H1 (cell line): ENCODE data around the gene PEX16. TPM values are rescaled to one million over a fixed set of nuclear protein-coding genes. Genes with fewer than 3 reads are reported as not detected.

Experiments used
- CTCF ChIA-PET: fragments of 300-600 bp; sonication (Branson Sonifier 250); formaldehyde crosslinking; loops from one replicate; lab custom pipeline; 2021; ENCODE audit not compliant: partially characterized antibody; lab: Charles Lee
- POLR2A ChIA-PET: fragments of 300-600 bp; sonication (Branson Sonifier 250); formaldehyde crosslinking; loops from one replicate; lab custom pipeline; 2021; ENCODE audit warnings: inconsistent platforms; ENCODE audit not compliant: partially characterized antibody; lab: Charles Lee
- DNase-seq, 2 experiments: peaks; one replicate each; pipeline versions ENCODE4 v3.0.0 to v3.0.0-alpha.2; 2010 to 2022; ENCODE audit warnings: low spot score in 2 of 2, low read depth in 1 of 2, mixed read lengths in 1 of 2
- FAIRE-seq: peaks from 2 replicates; lab custom pipeline; 2011; peaks lifted over from hg19 to GRCh38; lab: Jason Lieb, UNC
- H2AFZ ChIP-seq: 2 replicates; pipeline ENCODE4 v1.8.1; 2012; ENCODE audit warnings: low read length, inconsistent platforms
- H2AK5ac ChIP-seq: 2 replicates; pipeline ENCODE4 v1.6.1; 2013; ENCODE audit warnings: low read depth, low read length
- H2BK120ac ChIP-seq: replicated peaks from 2 replicates; pipeline ENCODE3; 2013; ENCODE audit warnings: low read depth, low read length, inconsistent platforms
- H2BK12ac ChIP-seq: 2 replicates; pipeline ENCODE4 v1.6.1; 2013; ENCODE audit warnings: low read depth, low read length
- H2BK15ac ChIP-seq: 2 replicates; pipeline ENCODE4 v1.6.1; 2013; ENCODE audit warnings: low read length
- H2BK20ac ChIP-seq: 2 replicates; pipeline ENCODE4 v1.6.1; 2013; ENCODE audit warnings: low read length
- H2BK5ac ChIP-seq: 2 replicates; pipeline ENCODE4 v1.6.1; 2013; ENCODE audit warnings: low read depth, low read length
- H3K14ac ChIP-seq: 2 replicates; pipeline ENCODE4 v1.6.1; 2013; ENCODE audit warnings: inconsistent platforms; ENCODE audit not compliant: insufficient read length
- H3K18ac ChIP-seq: 2 replicates; pipeline ENCODE4 v1.6.1; 2013; ENCODE audit warnings: low read length; ENCODE audit errors: extremely low read depth
- H3K23ac ChIP-seq: 2 replicates; pipeline ENCODE4 v1.6.1; 2013; ENCODE audit warnings: inconsistent platforms; ENCODE audit not compliant: insufficient read length
- H3K23me2 ChIP-seq: 2 replicates; pipeline ENCODE4 v1.6.1; 2013; ENCODE audit warnings: low read depth, low read length
- H3K27ac ChIP-seq: 2 replicates; pipeline ENCODE4 v1.6.1; 2011; ENCODE audit warnings: low read depth, low read length, inconsistent platforms
- H3K27me3 ChIP-seq, 4 experiments: replicated peaks in 1 of 4; 1 replicate in 1 of 4; 2 replicates in 3 of 4; pipeline versions ENCODE4 v1.6.1 to v1.8.1; 2011 to 2013; ENCODE audit warnings: low read length in 3 of 4, mild to moderate bottlenecking in 3 of 4, inconsistent platforms in 2 of 4, mixed read lengths in 2 of 4, moderate library complexity in 1 of 4; ENCODE audit not compliant: control insufficient read depth in 3 of 4, insufficient read depth in 3 of 4; ENCODE audit errors: extremely low read depth in 1 of 4
- H3K36me3 ChIP-seq, 4 experiments: 2 replicates each; pipeline versions ENCODE4 v1.6.1 to v1.8.1; 2011 to 2013; ENCODE audit warnings: mild to moderate bottlenecking in 4 of 4, low read length in 3 of 4, moderate library complexity in 2 of 4, control low read depth in 1 of 4, inconsistent platforms in 1 of 4; ENCODE audit not compliant: insufficient read depth in 4 of 4, control insufficient read depth in 2 of 4
- H3K4ac ChIP-seq: replicated peaks from 2 replicates; pipeline ENCODE3; 2013; ENCODE audit warnings: low read length, low read depth, mixed read lengths, inconsistent platforms; ENCODE audit not compliant: insufficient read length
- H3K4me1 ChIP-seq, 4 experiments: replicated peaks in 1 of 4; 1 replicate in 1 of 4; 2 replicates in 3 of 4; pipeline versions ENCODE4 v1.6.1 to v1.8.1; 2011 to 2013; ENCODE audit warnings: low read length in 3 of 4, inconsistent platforms in 2 of 4, mixed read lengths in 1 of 4; ENCODE audit not compliant: insufficient read depth in 4 of 4, control insufficient read depth in 3 of 4
- H3K4me2 ChIP-seq, 2 experiments: 2 replicates each; pipeline versions ENCODE4 v1.6.1 to v1.8.1; 2011 to 2013; ENCODE audit warnings: low read depth in 2 of 2, low read length in 2 of 2, control low read depth in 1 of 2, inconsistent platforms in 1 of 2, mild to moderate bottlenecking in 1 of 2; ENCODE audit not compliant: insufficient read depth in 1 of 2
- H3K4me3 ChIP-seq, 4 experiments: fragments of 200-600, 300-600 bp in 1 of 4; sonication (generic), shearing (Covaris generic), sonication (Bioruptor Twin) in 1 of 4; 2 replicates each; pipeline versions ENCODE4 v1.5.1 to v1.8.1; 2011 to 2016; ENCODE audit warnings: low read length in 4 of 4, low read depth in 3 of 4, control low read depth in 2 of 4, inconsistent platforms in 2 of 4, mild to moderate bottlenecking in 2 of 4, mixed read lengths in 1 of 4, moderate library complexity in 1 of 4; ENCODE audit not compliant: insufficient read depth in 2 of 4; ENCODE audit errors: extremely low read depth in 1 of 4
- H3K56ac ChIP-seq: replicated peaks from 2 replicates; pipeline ENCODE3; 2013; ENCODE audit warnings: low read depth, mild to moderate bottlenecking, mixed read lengths, low read length, inconsistent platforms; ENCODE audit not compliant: insufficient read length
- H3K79me1 ChIP-seq: 2 replicates; pipeline ENCODE4 v1.6.1; 2013; ENCODE audit warnings: low read depth, low read length, control low read depth
- H3K79me2 ChIP-seq, 2 experiments: 2 replicates each; pipeline versions ENCODE4 v1.6.1 to v1.8.1; 2012 to 2013; ENCODE audit warnings: low read length in 2 of 2, mild to moderate bottlenecking in 2 of 2, inconsistent platforms in 1 of 2; ENCODE audit not compliant: insufficient read depth in 2 of 2, control insufficient read depth in 1 of 2
- H3K9ac ChIP-seq, 4 experiments: replicated peaks in 1 of 4; 1 replicate in 1 of 4; 2 replicates in 3 of 4; pipeline versions ENCODE4 v1.6.1 to v1.8.1; 2011 to 2013; ENCODE audit warnings: low read depth in 3 of 4, low read length in 3 of 4, control low read depth in 2 of 4, mild to moderate bottlenecking in 2 of 4, moderate library complexity in 2 of 4, inconsistent platforms in 1 of 4; ENCODE audit errors: extremely low read depth in 1 of 4
- H3K9me3 ChIP-seq, 2 experiments: 2 replicates each; pipeline versions ENCODE4 v1.6.1 to v1.8.1; 2012 to 2013; ENCODE audit warnings: mild to moderate bottlenecking in 2 of 2, moderate library complexity in 2 of 2, control low read depth in 1 of 2, inconsistent platforms in 1 of 2, low read depth in 1 of 2, low read length in 1 of 2, mixed read lengths in 1 of 2; ENCODE audit not compliant: insufficient read depth in 2 of 2
- H4K20me1 ChIP-seq, 2 experiments: replicated peaks in 1 of 2; 2 replicates each; pipeline versions ENCODE3 to v1.8.1; 2011 to 2013; ENCODE audit warnings: inconsistent platforms in 2 of 2, low read length in 2 of 2, mild to moderate bottlenecking in 1 of 2; ENCODE audit not compliant: insufficient read depth in 2 of 2, control insufficient read depth in 1 of 2
- H4K5ac ChIP-seq: 2 replicates; pipeline ENCODE4 v1.6.1; 2013; ENCODE audit warnings: low read length, low read depth, mixed read lengths, inconsistent platforms; ENCODE audit not compliant: insufficient read length
- H4K8ac ChIP-seq: 2 replicates; pipeline ENCODE4 v1.8.0; 2013; ENCODE audit warnings: mild to moderate bottlenecking, moderate library complexity, low read length, inconsistent platforms; ENCODE audit not compliant: insufficient read depth; ENCODE audit errors: extremely low read depth
- H4K91ac ChIP-seq: replicated peaks from 2 replicates; pipeline ENCODE3; 2013; ENCODE audit warnings: low read length, mixed read lengths, inconsistent platforms; ENCODE audit not compliant: insufficient read length
- ATF2 ChIP-seq: IDR thresholded peaks from 2 replicates; pipeline ENCODE4 v1.6.1; 2012; ENCODE audit warnings: low read length, inconsistent platforms
- CTBP2 ChIP-seq: IDR thresholded peaks from 2 replicates; pipeline ENCODE4 v1.7.0; 2011; ENCODE audit warnings: borderline replicate concordance, mild to moderate bottlenecking, moderate library complexity, mixed read lengths, low read length; ENCODE audit not compliant: insufficient read depth, insufficient read length
- EZH2 ChIP-seq: fragments of 200-600 bp; sonication (generic); IDR thresholded peaks from 2 replicates; pipeline ENCODE4 v1.7.1; 2012; ENCODE audit warnings: low read depth, mild to moderate bottlenecking, moderate library complexity, low read length, inconsistent platforms; ENCODE audit not compliant: severe bottlenecking
- GTF2F1 ChIP-seq: IDR thresholded peaks from 2 replicates; pipeline ENCODE4 v1.6.1; 2012; ENCODE audit warnings: low read depth, low read length, improper control_type of control experiment, borderline replicate concordance
- KDM1A ChIP-seq: fragments of 200-600, 300-600 bp; sonication (generic); IDR thresholded peaks from 2 replicates; pipeline ENCODE4 v1.7.1; 2016; ENCODE audit warnings: mild to moderate bottlenecking, low read length, borderline replicate concordance
- NANOG ChIP-seq: IDR thresholded peaks from 2 replicates; pipeline ENCODE4 v1.6.1; 2011; ENCODE audit warnings: low read length, low read depth, mild to moderate bottlenecking, inconsistent platforms; ENCODE audit not compliant: insufficient read depth, poor library complexity, severe bottlenecking
- RBBP5 ChIP-seq: IDR thresholded peaks from 2 replicates; pipeline ENCODE4 v1.7.1; 2012; ENCODE audit warnings: low read depth, mild to moderate bottlenecking, inconsistent platforms, low read length, moderate library complexity, borderline replicate concordance
- RFX5 ChIP-seq: IDR thresholded peaks from 2 replicates; pipeline ENCODE4 v1.6.1; 2011; ENCODE audit warnings: low read depth, low read length, improper control_type of control experiment, borderline replicate concordance
- RXRA ChIP-seq: IDR thresholded peaks from 2 replicates; pipeline ENCODE4 v1.6.1; 2011; ENCODE audit warnings: low read depth, mild to moderate bottlenecking, low read length, moderate library complexity; ENCODE audit not compliant: insufficient read depth
- TAF1 ChIP-seq: IDR thresholded peaks from 2 replicates; pipeline ENCODE4 v1.6.1; 2011; ENCODE audit warnings: mild to moderate bottlenecking, low read depth, low read length
- TBP ChIP-seq: IDR thresholded peaks from 2 replicates; pipeline ENCODE4 v1.6.1; 2011; ENCODE audit warnings: low read depth, low read length, improper control_type of control experiment
- WGBS, 2 experiments: shearing (Covaris generic) in 1 of 2; methylation state at CpG; one replicate each; pipeline versions ENCODE4 v1.1.6 to v1.1.7; 2013 to 2015; ENCODE audit warnings: low lambda C conversion rate in 2 of 2, mixed read lengths in 2 of 2, inconsistent platforms in 1 of 2, low coverage in 1 of 2, missing lambda C conversion rate in 1 of 2; ENCODE audit not compliant: insufficient replicate concordance in 2 of 2, insufficient coverage in 1 of 2, insufficient read length in 1 of 2; ENCODE audit errors: extremely low coverage in 1 of 2, missing lambda C conversion rate in 1 of 2; 5-methylcytosine and 5-hydroxymethylcytosine counted together
- polyA plus RNA-seq, 7 experiments: library from polyadenylated mRNA; depleted of rRNA in 3 of 7; stranded (reverse) in 5 of 7; unstranded in 2 of 7; fragments of >200 nt in 5 of 7; fragments of 200-250 nt in 2 of 7; gene quantifications; 1 replicate in 5 of 7; 2 replicates in 1 of 7; 4 replicates in 1 of 7; pipeline versions ENCODE4 v1.2.1 to v1.2.3, GENCODE V29; 2011 to 2013; ENCODE audit warnings: missing spikeins in 2 of 7, mixed read lengths in 2 of 7
- total RNA-seq: library from RNA; stranded (reverse); fragmentation: NEBNext Ultra II Directional; extraction: Animal tissue kit (Norgen Biotek cat#: 25700); gene quantifications from 2 replicates; pipeline ENCODE4 v1.2.1, GENCODE V29; 2021

PEX16 gene
- total and polyA plus RNA-seq, 2 of the 8 experiments (the other 6 are each of a cell fraction or from before 2014, with no cell fraction given): 29.2 to 36.0 TPM

GRCh38 chr11:45877845-45878244 is 39.8 kb downstream of the PEX16 start:
- Histone ChIP-seq H3K4me1 (peaks cover 9 to 16% (median 13%) of the 10 kb centered on the region in 4 experiments; a peak in 6 of 7 replicates), H3K23me2 (no peaks in the 10 kb centered on the region; the same call in 1 of the 2 replicates), H3K14ac (no peak overlapping the region), H3K79me1 (peaks cover 3% of the 10 kb centered on the region; the same call in 1 of the 2 replicates), H3K4ac (no peak overlapping the region), H3K4me3 (no peak overlapping the region), H2AK5ac (no peak overlapping the region), H4K91ac (no peak overlapping the region), H3K23ac (no peak overlapping the region), H3K36me3 (peaks cover 0 to 4% (median 0%) of the 10 kb centered on the region in 4 experiments; a peak in 2 of 8 replicates), H3K18ac (no peak overlapping the region), H3K56ac (no peak overlapping the region), H3K9me3 (no peaks in the 10 kb centered on the region), H3K27ac (no peak overlapping the region), H4K20me1 (peaks cover 0 to 2% of the 10 kb centered on the region in 2 experiments), H2BK5ac (no peak overlapping the region), H3K27me3 (no peaks in the 10 kb centered on the region), H4K8ac (no peak overlapping the region), H3K79me2 (no peaks in the 10 kb centered on the region), H2AFZ (no peak overlapping the region), H2BK20ac (no peak overlapping the region), H2BK15ac (no peak overlapping the region), H2BK12ac (no peak overlapping the region), H3K9ac (no peak overlapping the region), H3K4me2 (no peak overlapping the region), H4K5ac (no peak overlapping the region), H2BK120ac (no peak overlapping the region)
- POLR2A ChIA-PET: interaction anchor here (1.5 kb wide), 1 partner anchor 44 kb away, joined by 3 read pairs; no protein-coding TSS in a partner anchor
- no peak for FAIRE-seq
- WGBS, 2 experiments: 87% methylated on average over 3 of the region's 3 CpGs; no CpG with 5 or more reads in 1 of the 2 experiments
- CTCF ChIA-PET: interaction anchor here (1.7 to 3.0 kb wide), 4 partner anchors 11 to 87 kb away, joined by 6 to 11 read pairs (median 8); no protein-coding TSS in a partner anchor
- no peak for DNase-seq
- TF ChIP-seq TBP: no peak
- TF ChIP-seq TAF1: no peak
- no peak for TF ChIP-seq RBBP5
- no peak for TF ChIP-seq RFX5
- TF ChIP-seq GTF2F1: no peak
- TF ChIP-seq EZH2: no peak
- TF ChIP-seq RXRA: no peak
- no peak for TF ChIP-seq CTBP2
- TF ChIP-seq ATF2: no peak
- no peak for TF ChIP-seq KDM1A
- TF ChIP-seq NANOG: no peak
